Measurements from ENCODE around the gene GLIS1.

GLIS1 gene

DNA sequence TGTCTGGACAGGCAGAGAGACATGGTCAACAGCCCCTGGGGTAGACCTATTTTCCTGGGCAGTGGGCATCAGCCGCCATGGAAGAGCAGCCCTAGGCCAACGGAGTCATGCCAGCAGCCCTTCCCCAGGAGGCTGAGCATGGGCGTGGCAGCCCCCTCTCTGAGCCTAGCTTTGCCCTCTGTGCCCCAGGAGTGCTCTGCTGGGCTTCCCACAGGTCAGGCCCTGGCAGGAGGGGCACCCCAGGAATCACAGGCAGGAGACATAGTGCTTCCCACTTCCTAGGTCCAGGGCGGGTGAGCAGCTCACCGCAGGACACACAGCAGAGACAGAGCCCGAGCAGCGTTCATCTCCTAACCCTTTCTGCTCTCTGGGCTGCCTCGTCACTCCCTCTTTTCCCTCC is 132.8 kb downstream of the GLIS1 start:
- POLR2A ChIA-PET: no interaction called here
- no peak for DNase-seq (ENCODE audit: low read depth, low spot score)
- no peak overlapping the region for H3K4me3 ChIP-seq (ENCODE audit: low read depth, low read length)
- TF ChIP-seq, protein P1, sequence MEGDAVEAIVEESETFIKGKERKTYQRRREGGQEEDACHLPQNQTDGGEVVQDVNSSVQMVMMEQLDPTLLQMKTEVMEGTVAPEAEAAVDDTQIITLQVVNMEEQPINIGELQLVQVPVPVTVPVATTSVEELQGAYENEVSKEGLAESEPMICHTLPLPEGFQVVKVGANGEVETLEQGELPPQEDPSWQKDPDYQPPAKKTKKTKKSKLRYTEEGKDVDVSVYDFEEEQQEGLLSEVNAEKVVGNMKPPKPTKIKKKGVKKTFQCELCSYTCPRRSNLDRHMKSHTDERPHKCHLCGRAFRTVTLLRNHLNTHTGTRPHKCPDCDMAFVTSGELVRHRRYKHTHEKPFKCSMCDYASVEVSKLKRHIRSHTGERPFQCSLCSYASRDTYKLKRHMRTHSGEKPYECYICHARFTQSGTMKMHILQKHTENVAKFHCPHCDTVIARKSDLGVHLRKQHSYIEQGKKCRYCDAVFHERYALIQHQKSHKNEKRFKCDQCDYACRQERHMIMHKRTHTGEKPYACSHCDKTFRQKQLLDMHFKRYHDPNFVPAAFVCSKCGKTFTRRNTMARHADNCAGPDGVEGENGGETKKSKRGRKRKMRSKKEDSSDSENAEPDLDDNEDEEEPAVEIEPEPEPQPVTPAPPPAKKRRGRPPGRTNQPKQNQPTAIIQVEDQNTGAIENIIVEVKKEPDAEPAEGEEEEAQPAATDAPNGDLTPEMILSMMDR (IDR thresholded peaks at IDR 0.05; ENCODE audit: insufficient read depth, low read length, missing control alignments): no peak
- CTCF ChIA-PET: no interaction called here

DNA sequence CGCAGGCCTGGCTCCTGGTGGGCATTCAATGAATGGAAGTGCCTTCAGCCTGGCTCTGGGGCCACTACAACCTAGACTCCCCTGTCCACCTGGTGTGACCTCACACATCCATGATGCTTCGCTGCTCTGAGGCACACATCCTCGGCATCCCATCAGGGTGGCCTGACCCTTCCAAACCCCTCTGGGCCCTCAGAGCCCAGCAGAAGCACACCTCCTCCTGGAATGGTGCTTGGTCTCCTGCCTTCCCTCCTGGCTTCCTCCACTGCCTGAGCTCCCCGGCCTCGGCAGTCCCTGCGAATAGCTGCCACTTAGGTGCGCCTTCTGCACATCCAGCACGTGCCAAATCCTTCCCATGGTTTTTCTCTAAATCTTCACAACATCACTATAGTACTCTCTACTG is 133.8 kb downstream of the GLIS1 start:
- TF ChIP-seq, protein P1 (IDR thresholded peaks at IDR 0.05; ENCODE audit: insufficient read depth, low read length, missing control alignments): no peak
- POLR2A ChIA-PET: no interaction called here
- CTCF ChIA-PET: no interaction called here
- no peak overlapping the region for H3K4me3 ChIP-seq (ENCODE audit: low read depth, low read length)
- no peak for DNase-seq (ENCODE audit: low read depth, low spot score)

DNA sequence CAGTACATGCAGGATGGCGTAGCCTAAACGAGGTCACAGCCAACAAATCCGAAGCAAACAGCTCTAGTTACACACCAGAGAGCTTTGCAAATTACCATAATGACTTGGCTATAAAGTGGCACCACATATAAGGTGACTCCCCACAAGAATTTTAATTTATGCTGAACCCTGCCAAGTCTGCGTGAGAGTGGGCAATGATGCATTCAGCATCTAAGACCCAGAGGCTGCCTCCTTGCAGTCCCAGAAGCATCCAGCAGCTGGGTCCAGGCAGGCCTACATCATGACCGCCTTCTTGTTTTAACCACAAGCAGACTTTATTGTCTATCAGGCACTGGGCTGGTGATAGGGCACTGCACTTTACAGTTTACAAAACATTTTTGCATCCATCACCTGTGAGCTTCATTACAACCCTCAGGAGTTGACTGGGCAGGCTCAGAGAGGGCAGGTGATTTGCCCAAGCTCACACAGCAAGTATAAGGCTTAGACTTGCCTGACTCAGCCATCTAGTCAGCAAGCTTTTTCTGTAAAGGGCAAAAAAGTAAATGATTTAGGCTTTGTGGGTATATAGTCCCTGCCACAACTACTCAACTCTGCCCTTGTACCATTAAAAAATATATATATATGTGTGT is 134.6 kb downstream of the GLIS1 start:
- H3K4me3 ChIP-seq (ENCODE audit: low read depth, low read length): no peak overlapping the region
- POLR2A ChIA-PET: no interaction called here
- no peak for DNase-seq (ENCODE audit: low read depth, low spot score)
- TF ChIP-seq, protein P1 (IDR thresholded peaks at IDR 0.05; ENCODE audit: insufficient read depth, low read length, missing control alignments): no peak
- CTCF ChIA-PET: interaction anchor here (0.7 to 1.1 kb wide), 2 partner anchors 14 to 18 kb away, joined by 3 to 4 read pairs; no protein-coding TSS in a partner anchor

DNA sequence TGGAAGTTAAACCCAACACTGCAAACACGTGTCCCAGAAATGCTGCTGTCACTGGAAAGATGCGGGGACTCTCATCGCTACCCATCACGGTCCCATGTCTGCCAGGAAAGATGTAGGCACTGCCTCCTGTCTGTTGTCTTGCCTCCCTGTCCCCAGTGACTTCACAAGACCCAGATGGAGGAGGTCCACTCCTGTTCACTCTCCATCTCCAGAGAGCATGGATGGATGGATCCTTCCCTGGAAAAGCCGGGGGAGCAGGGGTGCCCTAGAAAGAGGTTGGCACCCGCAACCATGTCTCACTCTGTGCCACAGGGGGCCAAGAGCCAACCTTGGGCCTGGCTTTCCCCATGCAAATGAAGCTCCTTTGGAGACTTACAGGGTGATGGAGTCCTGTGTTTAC is 135.5 kb downstream of the GLIS1 start:
- TF ChIP-seq, protein P1 (IDR thresholded peaks at IDR 0.05; ENCODE audit: insufficient read depth, low read length, missing control alignments): no peak
- CTCF ChIA-PET: interaction anchor here (1.1 kb wide), 1 partner anchor 17 kb away, joined by 4 read pairs; no protein-coding TSS in a partner anchor
- no peak for DNase-seq (ENCODE audit: low read depth, low spot score)
- H3K4me3 ChIP-seq (ENCODE audit: low read depth, low read length): no peak overlapping the region
- POLR2A ChIA-PET: no interaction called here

DNA sequence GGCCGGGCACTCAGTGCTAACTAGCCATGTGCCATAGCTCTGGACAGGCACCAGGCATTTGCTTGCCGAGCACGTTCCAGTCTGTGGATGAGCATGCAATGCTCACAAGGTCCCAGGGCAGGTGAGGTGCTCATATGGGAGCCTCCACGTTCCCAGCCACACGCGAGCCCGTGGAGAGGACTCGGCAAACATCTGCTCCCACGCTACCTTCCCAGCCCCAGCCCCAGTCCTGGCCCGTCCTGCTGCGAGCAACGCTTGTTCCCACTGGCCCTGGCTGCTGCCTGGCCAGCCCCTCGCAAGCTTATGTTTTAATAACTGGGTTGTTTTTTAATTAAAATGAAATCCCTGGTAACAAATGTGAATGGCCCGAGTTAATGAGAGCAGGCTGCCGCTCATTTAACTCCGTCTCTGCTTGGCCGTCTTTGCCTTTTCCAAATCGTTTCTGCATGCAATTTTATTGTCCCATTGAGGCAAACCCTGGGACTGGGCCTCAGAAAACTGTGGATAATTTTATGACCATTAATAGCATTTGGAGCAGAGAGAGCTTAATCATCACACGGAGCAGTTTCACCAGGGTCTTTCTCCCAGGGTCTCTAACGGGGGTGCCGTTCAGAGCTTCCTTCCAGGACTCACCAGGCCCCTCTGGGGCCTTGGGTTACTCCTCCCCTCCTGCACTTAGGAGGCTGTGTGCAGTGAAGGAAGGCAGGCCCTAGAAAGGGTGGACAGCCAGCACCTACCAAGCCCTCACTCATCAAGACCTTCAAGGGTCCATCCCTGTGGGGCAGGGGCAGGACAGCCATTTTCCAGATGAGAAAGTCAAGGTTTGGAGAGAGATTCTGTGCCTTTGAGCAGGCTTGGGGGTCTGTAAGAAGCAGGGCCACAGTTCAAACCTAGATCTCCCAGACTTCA is 136.8 kb downstream of the GLIS1 start:
- no peak overlapping the region for H3K4me3 ChIP-seq (ENCODE audit: low read depth, low read length)
- DNase-seq (ENCODE audit: low read depth, low spot score): no peak
- ChIA-PET POLR2A (no interaction called here), CTCF (interaction anchor here (1.0 kb wide), 1 partner anchor 117 kb away, joined by 3 read pairs; no protein-coding TSS in a partner anchor)
- TF ChIP-seq, protein P1 (IDR thresholded peaks at IDR 0.05; ENCODE audit: insufficient read depth, low read length, missing control alignments): no peak
